Suprapubic skin (tissue), 4 donors: ENCODE measurements around the gene VN1R2. TPM values are rescaled to one million over a fixed set of nuclear protein-coding genes. Genes with fewer than 3 reads are reported as not detected.
"Not testable (repeated sequence)": the region's sequence is repeated elsewhere in the genome, so short reads cannot be mapped to it uniquely, and the experiment has no call there.

Experiments
- DNase-seq, 2 donors: peaks; one replicate each; pipeline ENCODE4 v3.0.0-alpha.2; 2019; ENCODE audit warnings: low spot score in 2 of 2
- H3K27ac ChIP-seq: fragments of 200-600 bp; sonication (generic); one replicate; pipeline ENCODE4 v1.5.1; 2019
- H3K27me3 ChIP-seq: fragments of 200-600 bp; sonication (generic); one replicate; pipeline ENCODE4 v1.5.1; 2019
- H3K36me3 ChIP-seq: fragments of 200-600 bp; sonication (generic); one replicate; pipeline ENCODE4 v1.5.1; 2019
- H3K4me1 ChIP-seq: fragments of 200-600 bp; sonication (generic); one replicate; pipeline ENCODE4 v1.5.1; 2019
- H3K4me3 ChIP-seq: fragments of 200-600 bp; sonication (generic); one replicate; pipeline ENCODE4 v1.5.1; 2019; ENCODE audit warnings: mild to moderate bottlenecking
- H3K9me3 ChIP-seq: fragments of 200-600 bp; sonication (generic); one replicate; pipeline ENCODE4 v1.5.1; 2019
- CTCF ChIP-seq, 2 donors: fragments of 200-600 bp in 1 of 2; fragments of 450-650 bp in 1 of 2; sonication (generic) in 1 of 2; IDR thresholded peaks; one replicate each; pipeline ENCODE4 v1.5.1; 2016 to 2019; ENCODE audit warnings: antibody characterized with exemption in 2 of 2, mild to moderate bottlenecking in 1 of 2, moderate library complexity in 1 of 2
- EP300 ChIP-seq: sonication (generic); formaldehyde crosslinking; IDR thresholded peaks from one replicate; pipeline ENCODE4 v1.6.1; 2017; ENCODE audit warnings: antibody characterized with exemption
- POLR2A ChIP-seq, 2 donors: fragments of 450-650 bp; IDR thresholded peaks; one replicate each; pipeline ENCODE4 v1.6.1; 2017; ENCODE audit warnings: antibody characterized with exemption in 2 of 2, mild to moderate bottlenecking in 2 of 2, moderate library complexity in 2 of 2
- POLR2AphosphoS5 ChIP-seq, 3 donors: sonication (generic); formaldehyde crosslinking; IDR thresholded peaks; one replicate each; pipeline ENCODE4 v1.6.1; 2017; ENCODE audit warnings: antibody characterized with exemption in 3 of 3
- WGBS: methylation state at CpG from one replicate; pipeline ENCODE4 v1.1.5; 2018; 5-methylcytosine and 5-hydroxymethylcytosine counted together
- total RNA-seq, 4 donors: library from RNA; depleted of rRNA; stranded (reverse); fragments of >200 nt; gene quantifications; one replicate each; pipeline ENCODE4 v1.1.0, GENCODE V29; 2016

Gene VN1R2
- total RNA-seq, 4 donors from 2014 or later = not detected

DNA sequence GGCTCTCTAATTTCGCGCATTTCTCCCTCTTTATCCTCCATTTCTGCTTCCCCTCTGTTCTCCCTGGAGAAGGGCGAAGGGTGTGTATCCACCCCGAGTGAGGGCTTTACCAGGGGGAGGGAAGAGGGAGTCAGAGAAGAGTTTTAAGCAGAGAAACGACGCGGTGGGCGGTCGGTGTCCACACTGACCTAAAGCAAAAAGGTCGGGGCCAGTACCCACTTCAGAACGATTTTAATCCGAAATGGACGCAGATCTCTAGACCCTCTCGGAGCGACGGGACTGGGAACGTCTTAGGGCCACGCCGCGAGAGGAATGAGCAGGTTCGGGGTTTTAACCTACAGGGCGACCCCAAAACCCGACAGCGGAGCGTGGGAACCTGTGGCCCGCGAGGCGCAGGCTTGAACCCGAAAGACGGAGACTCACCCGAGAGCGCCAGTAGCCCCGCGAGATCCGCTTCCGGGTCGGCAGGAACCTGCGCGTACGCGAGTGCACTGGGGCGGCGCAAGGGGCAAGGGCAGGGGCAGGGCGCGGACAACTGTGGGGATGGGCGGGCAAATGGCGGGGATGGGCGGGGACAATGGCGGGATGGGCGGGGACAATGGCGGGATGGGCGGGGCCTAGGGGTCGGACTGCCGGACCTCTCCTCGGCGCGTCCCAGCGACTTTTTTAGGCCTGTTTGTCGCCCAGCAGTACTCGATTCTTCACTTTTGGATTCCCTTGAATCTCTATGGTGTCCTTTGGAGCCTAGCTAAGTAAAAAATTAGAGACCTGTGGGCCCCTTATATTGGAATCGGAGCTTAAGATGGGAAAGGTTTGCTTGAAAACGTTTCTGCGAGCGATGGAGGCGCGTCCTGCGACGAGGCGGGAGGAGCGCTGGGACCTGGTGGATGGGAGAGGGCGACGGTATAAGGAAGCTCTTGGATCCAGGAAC is 3.4 kb upstream of the VN1R2 start, which contains the start of gene ZNF677:
TSS of gene ZNF677 (minus strand) at position 463 of the 931 bp plus-strand sequence. CDS start 3,323 bp downstream, outside the sequence.
- Histone ChIP-seq H3K27me3 (no peaks in the 10 kb centered on the region), H3K4me3 (peak within 1 kb of the TSS; percentile 72), H3K27ac (peak within 1 kb of the TSS; percentile 78), H3K36me3 (peaks cover 30% of the 10 kb centered on the region), H3K4me1 (peaks cover 14% of the 10 kb centered on the region), H3K9me3 (peaks cover 6% of the 10 kb centered on the region)
- WGBS = 4% methylated on average over 57 of the region's 72 CpGs
- DNase-seq = peak; percentile 92 to 93
- TF ChIP-seq POLR2AphosphoS5 (IDR thresholded peaks at IDR 0.05) (peak in 1 of 3 donors; percentile 22), POLR2A (IDR thresholded peaks at IDR 0.05) (no peak), EP300 (no peak), CTCF (IDR thresholded peaks at IDR 0.05) (no peak)

GRCh38 chr19:53267623-53268022 is 9.5 kb downstream of the VN1R2 start, which contains the start of gene VN1R4:
Gene VN1R4, minus strand, starts transcription at chr19:53267723. Its CDS starts 58 bp downstream, at chr19:53267665.
- WGBS = 93% methylated on average over 4 of the region's 5 CpGs
- not testable (repeated sequence) for H3K36me3 ChIP-seq, H3K27ac ChIP-seq, H3K4me3 ChIP-seq, H3K9me3 ChIP-seq, H3K27me3 ChIP-seq, H3K4me1 ChIP-seq, DNase-seq

DNA sequence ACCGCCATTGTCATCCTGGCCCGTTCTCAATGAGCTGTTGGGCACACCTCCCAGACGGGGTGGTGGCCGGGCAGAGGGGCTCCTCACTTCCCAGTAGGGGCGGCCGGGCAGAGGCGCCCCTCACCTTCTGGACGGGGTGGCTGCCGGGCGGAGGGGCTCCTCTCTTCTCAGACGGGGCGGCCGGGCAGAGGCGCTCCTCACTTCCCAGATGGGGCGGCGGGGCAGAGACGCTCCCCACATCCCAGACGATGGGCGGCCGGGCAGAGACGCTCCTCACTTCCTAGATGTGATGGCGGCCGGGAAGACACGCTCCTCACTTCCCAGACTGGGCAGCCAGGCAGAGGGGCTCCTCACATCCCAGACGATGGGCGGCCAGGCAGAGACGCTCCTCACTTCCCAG is 11.8 kb downstream of the VN1R2 start:
- DNase-seq, H3K4me3 ChIP-seq, H3K36me3 ChIP-seq, H3K9me3 ChIP-seq, H3K4me1 ChIP-seq, H3K27me3 ChIP-seq, H3K27ac ChIP-seq: not testable (repeated sequence)
- WGBS = 85% methylated on average over 10 of the region's 27 CpGs

DNA sequence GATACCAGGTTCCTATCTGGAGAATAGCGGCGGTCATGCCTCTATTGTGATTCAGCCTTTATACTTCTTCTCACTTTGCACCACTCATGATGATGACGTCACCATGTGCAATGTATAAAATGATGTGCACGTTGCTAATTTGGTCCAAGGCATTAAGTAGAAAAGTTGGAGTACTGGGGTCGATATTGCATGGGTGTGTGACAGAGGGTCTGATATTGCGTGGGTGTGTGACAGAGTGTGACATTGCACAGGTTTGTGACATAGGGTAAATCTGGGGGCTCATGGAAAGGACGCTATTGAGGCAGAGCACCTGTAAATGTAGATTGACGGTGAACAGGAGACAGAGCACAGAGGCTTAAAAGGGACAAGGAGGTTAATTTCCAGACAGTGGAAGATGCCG is 14.0 kb downstream of the VN1R2 start:
- no peaks in the 10 kb centered on the region for H3K36me3 ChIP-seq
- WGBS = 90% methylated on average over 9 of the region's 9 CpGs
- DNase-seq = no peak
- H3K4me3 ChIP-seq = no peak overlapping the region
- no peak for TF ChIP-seq CTCF (IDR thresholded peaks at IDR 0.05)
- no peak for TF ChIP-seq EP300
- no peak for TF ChIP-seq POLR2AphosphoS5 (IDR thresholded peaks at IDR 0.05)
- no peak for TF ChIP-seq POLR2A (IDR thresholded peaks at IDR 0.05)
- no peaks in the 10 kb centered on the region for H3K27me3 ChIP-seq
- no peaks in the 10 kb centered on the region for H3K4me1 ChIP-seq
- H3K27ac ChIP-seq = no peak overlapping the region
- H3K9me3 ChIP-seq = no peaks in the 10 kb centered on the region

- Histone ChIP-seq H3K4me1 (no peaks in the 10 kb centered on the region), H3K4me3 (no peak overlapping the region), H3K36me3 (no peaks in the 10 kb centered on the region), H3K27me3 (no peaks in the 10 kb centered on the region), H3K27ac (no peak overlapping the region), H3K9me3 (no peaks in the 10 kb centered on the region)
- DNase-seq = no peak
- TF ChIP-seq POLR2A (IDR thresholded peaks at IDR 0.05) (no peak), POLR2AphosphoS5 (IDR thresholded peaks at IDR 0.05) (no peak), EP300 (no peak), CTCF (IDR thresholded peaks at IDR 0.05) (no peak)
- 94% methylated on average over 2 of the region's 2 CpGs for WGBS
Measured at GRCh38 chr19:53275480-53275879, 17.4 kb downstream of the VN1R2 start.

DNA sequence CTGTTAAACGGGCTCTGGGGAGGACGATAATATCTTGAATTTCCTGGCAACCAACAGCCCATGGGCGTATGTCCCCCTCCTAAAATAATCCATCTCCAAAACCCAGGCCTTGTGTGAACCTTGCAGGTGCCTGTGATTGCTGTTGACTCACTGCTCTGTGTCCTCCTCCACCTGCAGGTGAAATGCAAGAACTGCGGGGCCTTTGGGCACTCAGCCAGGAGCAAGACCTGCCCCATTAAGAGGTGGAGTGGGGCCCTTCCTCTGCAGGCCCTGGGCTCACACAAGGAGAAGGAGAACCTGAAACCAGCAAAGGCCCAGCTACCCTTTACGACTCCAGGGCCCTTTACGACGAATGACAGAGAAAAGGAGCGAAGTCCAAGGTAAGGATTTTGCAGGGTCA is 23.9 kb downstream of the VN1R2 start:
- not testable (repeated sequence) for H3K27me3 ChIP-seq, H3K27ac ChIP-seq, H3K9me3 ChIP-seq, H3K4me1 ChIP-seq, H3K36me3 ChIP-seq, DNase-seq, H3K4me3 ChIP-seq
- WGBS = 40% methylated on average over 1 of the region's 8 CpGs
